Neuronal stem cell (in vitro differentiated cells): Measurements from ENCODE around the gene GNG12.

ENCODE experiments used
- DNase-seq: peaks from one replicate; pipeline ENCODE4 v3.0.0-alpha.2; 2013; ENCODE audit warnings: low spot score
- H2AFZ ChIP-seq: one replicate; pipeline ENCODE4 v1.6.1; 2013; ENCODE audit warnings: mild to moderate bottlenecking, low read length, inconsistent platforms
- H2AK5ac ChIP-seq: 2 replicates; pipeline ENCODE4 v1.6.1; 2013; ENCODE audit warnings: low read depth, mild to moderate bottlenecking, inconsistent platforms, low read length, moderate library complexity, mixed read lengths
- H2BK120ac ChIP-seq: 2 replicates; pipeline ENCODE4 v1.6.1; 2013; ENCODE audit warnings: low read depth, mild to moderate bottlenecking, inconsistent platforms, low read length, moderate library complexity, mixed read lengths
- H2BK12ac ChIP-seq: one replicate; pipeline ENCODE4 v1.6.1; 2013; ENCODE audit warnings: low read length, inconsistent platforms
- H2BK15ac ChIP-seq: 2 replicates; pipeline ENCODE4 v1.6.1; 2013; ENCODE audit warnings: mild to moderate bottlenecking, low read length, inconsistent platforms, mixed read lengths
- H2BK5ac ChIP-seq: one replicate; pipeline ENCODE4 v1.6.1; 2013; ENCODE audit warnings: inconsistent platforms, mild to moderate bottlenecking, low read length, moderate library complexity
- H3K14ac ChIP-seq: one replicate; pipeline ENCODE4 v1.6.1; 2013; ENCODE audit warnings: low read length, inconsistent platforms
- H3K18ac ChIP-seq: 2 replicates; pipeline ENCODE4 v1.6.1; 2013; ENCODE audit warnings: low read length, inconsistent platforms
- H3K23ac ChIP-seq: 2 replicates; pipeline ENCODE4 v1.6.1; 2013; ENCODE audit warnings: low read depth, mild to moderate bottlenecking, mixed read lengths, low read length, inconsistent platforms; ENCODE audit not compliant: poor library complexity
- H3K27ac ChIP-seq: replicated peaks from 3 replicates; pipeline ENCODE4 v1.5.1; 2013; ENCODE audit warnings: low read length, inconsistent platforms
- H3K27me3 ChIP-seq, 3 experiments: 2 replicates each; pipeline ENCODE4 v1.6.1; 2013; ENCODE audit warnings: low read length in 3 of 3, mild to moderate bottlenecking in 2 of 3, inconsistent platforms in 1 of 3, low read depth in 1 of 3, mixed read lengths in 1 of 3, moderate library complexity in 1 of 3; ENCODE audit not compliant: control insufficient read depth in 3 of 3, insufficient read depth in 3 of 3
- H3K36me3 ChIP-seq, 2 donors: replicated peaks in 1 of 2; 2 replicates each; pipeline ENCODE4 v1.6.1; 2013; ENCODE audit warnings: low read length in 2 of 2; ENCODE audit not compliant: control insufficient read depth in 2 of 2, insufficient read depth in 2 of 2
- H3K4ac ChIP-seq: 2 replicates; pipeline ENCODE4 v1.6.1; 2013; ENCODE audit warnings: inconsistent platforms, mild to moderate bottlenecking, low read length, moderate library complexity
- H3K4me1 ChIP-seq, 2 donors: 1 replicate in 1 of 2; 2 replicates in 1 of 2; pipeline ENCODE4 v1.6.1; 2013; ENCODE audit warnings: low read length in 2 of 2, low read depth in 1 of 2; ENCODE audit not compliant: control insufficient read depth in 2 of 2, insufficient read depth in 1 of 2
- H3K4me2 ChIP-seq: one replicate; pipeline ENCODE4 v1.6.1; 2013; ENCODE audit warnings: mild to moderate bottlenecking, low read length, inconsistent platforms; ENCODE audit not compliant: insufficient read depth, poor library complexity, severe bottlenecking
- H3K4me3 ChIP-seq, 2 donors: 2 replicates each; pipeline ENCODE4 v1.5.1; 2013; ENCODE audit warnings: low read length in 2 of 2, mild to moderate bottlenecking in 2 of 2, inconsistent platforms in 1 of 2, moderate library complexity in 1 of 2
- H3K79me1 ChIP-seq: one replicate; pipeline ENCODE4 v1.6.1; 2013; ENCODE audit warnings: low read depth, mild to moderate bottlenecking, inconsistent platforms, low read length, moderate library complexity
- H3K9ac ChIP-seq: one replicate; pipeline ENCODE4 v1.6.1; 2013; ENCODE audit warnings: mild to moderate bottlenecking, low read depth, low read length, inconsistent platforms; ENCODE audit not compliant: poor library complexity
- H3K9me3 ChIP-seq, 2 donors: replicated peaks in 1 of 2; 2 replicates each; pipeline versions ENCODE3 to v1.6.1; 2013; ENCODE audit warnings: low read length in 2 of 2, mild to moderate bottlenecking in 2 of 2, inconsistent platforms in 1 of 2, low read depth in 1 of 2, mixed read lengths in 1 of 2, moderate library complexity in 1 of 2; ENCODE audit not compliant: control insufficient read depth in 2 of 2, insufficient read depth in 1 of 2
- H4K8ac ChIP-seq: one replicate; pipeline ENCODE4 v1.6.1; 2013; ENCODE audit warnings: low read depth, mild to moderate bottlenecking, inconsistent platforms, low read length, moderate library complexity
- H4K91ac ChIP-seq: one replicate; pipeline ENCODE4 v1.6.1; 2013; ENCODE audit warnings: low read length, low read depth, mild to moderate bottlenecking, inconsistent platforms; ENCODE audit not compliant: poor library complexity
- WGBS, 2 donors: extraction: QIAGEN DNeasy Blood & Tissue Kit; methylation state at CpG; one replicate each; pipeline ENCODE4 v1.1.7; 2013; ENCODE audit warnings: missing lambda C conversion rate in 2 of 2, mixed read lengths in 1 of 2; ENCODE audit not compliant: insufficient read length in 2 of 2, insufficient replicate concordance in 1 of 2; ENCODE audit errors: extremely low coverage in 2 of 2; 5-methylcytosine and 5-hydroxymethylcytosine counted together

Gene GNG12

DNA sequence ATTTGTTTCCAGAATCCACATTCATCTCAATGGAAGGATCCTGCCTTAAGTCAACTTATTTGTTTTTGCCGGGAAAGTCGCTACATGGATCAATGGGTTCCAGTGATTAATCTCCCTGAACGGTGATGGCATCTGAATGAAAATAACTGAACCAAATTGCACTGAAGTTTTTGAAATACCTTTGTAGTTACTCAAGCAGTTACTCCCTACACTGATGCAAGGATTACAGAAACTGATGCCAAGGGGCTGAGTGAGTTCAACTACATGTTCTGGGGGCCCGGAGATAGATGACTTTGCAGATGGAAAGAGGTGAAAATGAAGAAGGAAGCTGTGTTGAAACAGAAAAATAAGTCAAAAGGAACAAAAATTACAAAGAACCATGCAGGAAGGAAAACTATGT lies 145.6 kb downstream of the GNG12 start:
- peaks cover 11 to 13% of the 10 kb centered on the region in 2 donors for H3K4me1 ChIP-seq
- no peak overlapping the region for H3K18ac ChIP-seq
- no peak overlapping the region for H3K9ac ChIP-seq
- H2BK12ac ChIP-seq: no peak overlapping the region
- no peak overlapping the region for H2BK5ac ChIP-seq
- H3K9me3 ChIP-seq: no peaks in the 10 kb centered on the region
- H3K4ac ChIP-seq: no peak overlapping the region
- peak overlapping the region in 1 of 2 donors; percentile 73 for H3K4me3 ChIP-seq
- no peak overlapping the region for H4K91ac ChIP-seq
- H2BK120ac ChIP-seq: no peak overlapping the region
- no peak overlapping the region for H2AK5ac ChIP-seq
- H3K4me2 ChIP-seq: no peak overlapping the region
- H3K36me3 ChIP-seq: peaks cover 4 to 35% of the 10 kb centered on the region in 2 donors
- no CpG with 5 or more reads among the region's 4 CpGs for WGBS, 2 donors
- H2BK15ac ChIP-seq: no peak overlapping the region
- H3K79me1 ChIP-seq: peaks cover 5% of the 10 kb centered on the region
- H3K23ac ChIP-seq: no peak overlapping the region
- H3K27ac ChIP-seq: no peak overlapping the region
- DNase-seq: no peak
- no peak overlapping the region for H4K8ac ChIP-seq
- no peak overlapping the region for H2AFZ ChIP-seq
- no peak overlapping the region for H3K14ac ChIP-seq
- no peaks in the 10 kb centered on the region for H3K27me3 ChIP-seq

DNA sequence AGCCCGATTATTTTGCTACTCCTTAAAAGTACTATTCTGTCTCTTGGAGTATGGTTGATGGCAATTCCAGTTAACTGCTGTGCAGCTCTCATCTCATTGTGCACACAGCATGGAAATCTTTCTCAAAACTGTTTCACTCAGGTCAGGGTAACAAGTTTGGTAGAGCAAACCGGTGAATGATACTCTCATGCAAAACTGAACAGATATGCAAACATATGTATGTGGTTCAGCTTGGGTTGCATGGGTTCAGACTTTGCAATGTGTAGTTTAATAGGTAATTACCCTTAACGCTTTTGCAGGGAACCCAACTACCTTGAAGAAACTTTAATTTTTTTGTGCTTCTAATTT lies 146.1 kb downstream of the GNG12 start:
- Histone ChIP-seq H2BK120ac (no peak overlapping the region), H4K8ac (no peak overlapping the region), H3K14ac (no peak overlapping the region), H3K79me1 (peaks cover 5% of the 10 kb centered on the region), H2BK5ac (no peak overlapping the region), H4K91ac (no peak overlapping the region), H2AK5ac (no peak overlapping the region), H3K4me1 (peaks cover 11 to 13% of the 10 kb centered on the region in 2 donors), H3K9ac (no peak overlapping the region), H3K4me2 (peak overlapping the region; percentile 38), H3K36me3 (peaks cover 4 to 35% of the 10 kb centered on the region in 2 donors), H3K27ac (no peak overlapping the region), H3K27me3 (no peaks in the 10 kb centered on the region), H2AFZ (no peak overlapping the region), H2BK15ac (no peak overlapping the region), H3K4me3 (peak overlapping the region; percentile 66 to 73), H3K18ac (no peak overlapping the region), H2BK12ac (no peak overlapping the region), H3K23ac (no peak overlapping the region), H3K9me3 (no peaks in the 10 kb centered on the region), H3K4ac (no peak overlapping the region)
- WGBS, 2 donors: no CpG with 5 or more reads among the region's 3 CpGs
- DNase-seq: no peak

DNA sequence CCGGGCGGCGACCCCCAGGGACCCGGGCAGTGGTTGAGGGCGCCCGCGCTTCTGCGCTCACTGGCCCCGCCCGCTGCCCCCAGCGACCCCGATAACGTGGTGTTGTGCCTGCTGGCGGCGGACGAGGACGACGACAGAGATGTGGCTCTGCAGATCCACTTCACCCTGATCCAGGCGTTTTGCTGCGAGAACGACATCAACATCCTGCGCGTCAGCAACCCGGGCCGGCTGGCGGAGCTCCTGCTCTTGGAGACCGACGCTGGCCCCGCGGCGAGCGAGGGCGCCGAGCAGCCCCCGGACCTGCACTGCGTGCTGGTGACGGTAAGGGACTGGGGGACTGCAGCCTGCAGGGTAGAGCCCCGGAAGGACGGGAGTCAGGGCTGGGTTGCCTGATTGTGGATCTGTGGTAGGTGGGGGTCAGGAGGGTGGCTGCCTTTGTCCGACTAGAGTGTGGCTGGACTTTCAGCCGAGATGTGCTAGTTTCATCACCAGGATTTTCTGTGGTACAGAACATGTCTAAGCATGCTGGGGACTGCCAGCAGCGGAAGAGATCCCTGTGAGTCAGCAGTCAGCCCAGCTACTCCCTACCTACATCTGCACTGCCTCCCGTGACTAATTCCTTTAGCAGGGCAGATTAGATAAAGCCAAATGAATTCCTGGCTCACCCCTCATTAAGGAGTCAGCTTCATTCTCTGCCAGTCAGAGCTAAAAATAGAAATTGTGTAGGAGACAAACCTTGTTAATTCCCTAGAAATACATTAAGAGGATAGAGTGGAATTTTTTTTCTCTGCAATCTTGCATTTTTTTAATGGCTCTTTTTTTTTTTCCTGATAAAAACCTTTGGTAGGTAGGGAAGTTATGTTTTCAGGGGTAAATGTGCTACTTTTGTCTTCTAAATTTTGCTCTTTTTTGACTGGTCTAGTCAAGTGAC lies 146.7 kb downstream of the GNG12 start:
- H3K27me3 ChIP-seq: no peaks in the 10 kb centered on the region
- H3K4ac ChIP-seq: no peak overlapping the region
- H3K27ac ChIP-seq: peak overlapping the region; percentile 99
- H3K4me2 ChIP-seq: peak overlapping the region; percentile 81
- DNase-seq: peak; percentile 72
- no peak overlapping the region for H3K14ac ChIP-seq
- WGBS, 2 donors: no CpG with 5 or more reads among the region's 43 CpGs
- H3K18ac ChIP-seq: peak overlapping the region; percentile 99
- H3K79me1 ChIP-seq: peaks cover 5% of the 10 kb centered on the region
- peak overlapping the region; percentile 73 to 100 for H3K4me3 ChIP-seq
- peak overlapping the region; percentile 98 for H3K23ac ChIP-seq
- H2BK12ac ChIP-seq: peak overlapping the region; percentile 86
- peaks cover 11 to 13% of the 10 kb centered on the region in 2 donors for H3K4me1 ChIP-seq
- H2AFZ ChIP-seq: peak overlapping the region; percentile 73
- H4K8ac ChIP-seq: no peak overlapping the region
- H2BK15ac ChIP-seq: peak overlapping the region; percentile 95
- H3K9ac ChIP-seq: peak overlapping the region; percentile 98
- H2BK120ac ChIP-seq: peak overlapping the region; percentile 89
- peak overlapping the region; percentile 96 for H2AK5ac ChIP-seq
- no peaks in the 10 kb centered on the region for H3K9me3 ChIP-seq
- H3K36me3 ChIP-seq: peaks cover 4 to 35% of the 10 kb centered on the region in 2 donors
- H4K91ac ChIP-seq: no peak overlapping the region
- H2BK5ac ChIP-seq: peak overlapping the region; percentile 99

DNA sequence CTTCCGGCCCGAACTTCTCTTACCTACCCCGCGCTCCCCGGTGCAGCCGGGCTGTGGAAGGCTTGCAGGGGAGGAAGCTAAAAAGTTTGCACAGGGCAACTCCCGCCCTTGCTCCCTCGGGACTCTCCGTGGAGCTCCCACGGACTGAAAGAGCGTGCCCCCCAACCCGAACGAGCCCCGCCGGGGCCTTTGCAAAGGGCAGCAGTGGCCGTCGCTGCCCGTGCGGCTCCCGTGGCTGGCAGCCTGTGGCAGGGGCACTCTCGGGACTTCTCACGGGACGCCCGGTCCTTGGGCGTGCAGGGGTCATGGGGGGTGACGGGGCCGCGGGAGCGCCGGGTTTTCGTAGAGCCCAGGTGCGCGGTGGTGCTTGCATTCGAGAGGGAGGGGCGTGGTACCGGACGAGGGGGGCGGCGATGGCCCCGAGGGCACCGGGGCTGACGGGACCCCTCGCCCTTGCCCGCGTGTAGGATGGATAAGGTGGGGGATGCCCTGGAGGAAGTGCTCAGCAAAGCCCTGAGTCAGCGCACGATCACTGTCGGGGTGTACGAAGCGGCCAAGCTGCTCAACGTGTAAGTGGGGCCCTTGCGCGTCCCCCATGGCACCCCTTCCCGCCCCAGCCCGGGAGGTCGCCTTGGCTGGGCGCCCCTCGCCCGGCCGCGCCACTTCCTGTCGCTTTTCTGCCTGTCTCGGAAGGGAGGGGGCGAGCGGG lies 147.6 kb downstream of the GNG12 start:
- WGBS, 2 donors: no CpG with 5 or more reads among the region's 65 CpGs
- Histone ChIP-seq H3K4me3 (peak overlapping the region; percentile 73 to 100), H2AK5ac (peak overlapping the region; percentile 96), H2BK15ac (peak overlapping the region; percentile 95), H3K36me3 (peaks cover 4 to 35% of the 10 kb centered on the region in 2 donors), H3K9ac (peak overlapping the region; percentile 98), H3K9me3 (no peaks in the 10 kb centered on the region), H3K4me2 (peak overlapping the region; percentile 81), H3K23ac (peak overlapping the region; percentile 98), H3K18ac (peak overlapping the region; percentile 99), H2AFZ (peak overlapping the region; percentile 73), H3K4me1 (peaks cover 11 to 13% of the 10 kb centered on the region in 2 donors), H4K8ac (no peak overlapping the region), H3K4ac (no peak overlapping the region), H2BK12ac (peak overlapping the region; percentile 14), H3K79me1 (peaks cover 5% of the 10 kb centered on the region), H3K14ac (peak overlapping the region; percentile 90), H2BK120ac (peak overlapping the region; percentile 89), H3K27ac (peak overlapping the region; percentile 99), H3K27me3 (no peaks in the 10 kb centered on the region), H2BK5ac (peak overlapping the region; percentile 99), H4K91ac (peak overlapping the region; percentile 31)
- DNase-seq: no peak
